Heart left ventricle (tissue), 16 donors: ENCODE results near the gene SAP130. TPM values are rescaled to one million over a fixed set of nuclear protein-coding genes. Genes with fewer than 3 reads are reported as not detected.
A peak's percentile ranks its signal among the peaks of the same experiment; 100 is the strongest.

Experiments
- ATAC-seq, 4 donors: fragments of 200-7000 bp; cut with Tn5 transposase; one replicate each; pipeline ENCODE4 v1.9.1; 2020 to 2022; ENCODE audit warnings: moderate library complexity in 4 of 4, mild to moderate bottlenecking in 3 of 4, moderate number of reproducible peaks in 1 of 4
- DNase-seq, 5 donors: peaks; one replicate each; pipeline ENCODE4 v3.0.0-alpha.2; 2020
- H3K27ac ChIP-seq, 12 donors: fragments of 200-600 bp; sonication (generic) in 4 of 12; one replicate each; pipeline versions ENCODE4 v1.5.0 to v1.8.0; 2016 to 2022; ENCODE audit warnings: mild to moderate bottlenecking in 2 of 12
- H3K27me3 ChIP-seq, 9 donors: fragments of 200-600 bp; sonication (generic) in 2 of 9; one replicate each; pipeline versions ENCODE4 v1.5.1 to v1.8.0; 2016 to 2022; ENCODE audit warnings: mild to moderate bottlenecking in 3 of 9
- H3K36me3 ChIP-seq, 9 donors: fragments of 200-600 bp; sonication (generic) in 2 of 9; one replicate each; pipeline versions ENCODE4 v1.5.0 to v1.8.0; 2018 to 2022; ENCODE audit warnings: mild to moderate bottlenecking in 2 of 9
- H3K4me1 ChIP-seq, 12 donors: fragments of 200-600 bp; sonication (generic) in 4 of 12; one replicate each; pipeline versions ENCODE4 v1.5.0 to v1.8.0; 2016 to 2022; ENCODE audit warnings: mild to moderate bottlenecking in 3 of 12
- H3K4me3 ChIP-seq, 12 donors: fragments of 200-600 bp; sonication (generic) in 4 of 12; one replicate each; pipeline versions ENCODE4 v1.5.0 to v1.8.0; 2017 to 2022; ENCODE audit warnings: mild to moderate bottlenecking in 9 of 12, moderate library complexity in 4 of 12
- H3K9me3 ChIP-seq, 12 donors: fragments of 200-600 bp; sonication (generic) in 4 of 12; one replicate each; pipeline versions ENCODE4 v1.5.0 to v1.8.0; 2016 to 2022; ENCODE audit warnings: mild to moderate bottlenecking in 1 of 12
- POLR2A ChIP-seq, 2 donors: fragments of 450-650 bp; IDR thresholded peaks; one replicate each; pipeline ENCODE4 v1.6.1; 2017; ENCODE audit warnings: antibody characterized with exemption in 2 of 2, mild to moderate bottlenecking in 2 of 2, moderate library complexity in 2 of 2
- WGBS, 4 donors: extraction: QIAGEN DNeasy Blood & Tissue Kit in 2 of 4; methylation state at CpG; one replicate each; pipeline versions ENCODE4 v1.1.5 to v1.1.7; 2013 to 2018; 5-methylcytosine and 5-hydroxymethylcytosine counted together
- intact Hi-C, 10 donors: fragments of 100-400 bp; cut with DNase I; formaldehyde crosslinking; loops; one replicate each; pipeline versions ENCODE4 v1.11.1 to v1.14.2; 2022
- polyA plus RNA-seq, 2 donors: library from polyadenylated mRNA; stranded (reverse); fragments of 200-250 nt; gene quantifications; one replicate each; pipeline ENCODE4 v1.2.3, GENCODE V29; 2013
- total RNA-seq, 9 donors: library from RNA; depleted of rRNA in 2 of 9; stranded (reverse); fragments of >200 nt in 2 of 9; fragmentation: NEBNext Ultra II Directional in 3 of 9; extraction: Animal tissue kit (Norgen Biotek cat#: 25700) in 3 of 9; gene quantifications; one replicate each; pipeline versions ENCODE4 v1.1.0 to v1.2.4, GENCODE V29; 2016 to 2023
- TF ChIP-seq, protein P1 (sequence below), 12 donors: fragments of 200-600 bp; sonication (generic) in 4 of 12; IDR thresholded peaks; one replicate each; pipeline versions ENCODE4 v1.5.0 to v1.8.0; 2018 to 2022; ENCODE audit warnings: antibody characterized with exemption in 12 of 12, mild to moderate bottlenecking in 5 of 12
- donor health status: ischemic (EF 13 %, LVEDD 7.1; RV severe dilation, severe dysfunction).
- donor health status: healthy with polysubstance abuse.
- donor health status: DM: no; HTN: yes; CAD: no.
- donor health status: DM: no; HTN: no; CAD: no.
- donor health status: ischemic (EF 25% LVEDD 6.9; RV normal size, moderate dysfunction).
- donor health status: ischemic (EF 25% LVEDD 5.7; RV mildly dilated, moderate dysfunction).
- donor health status: healthy.
- donor health status: DM: yes; HTN: yes; CAD: no.
- donor health status: ischemic (EF 35%, LVEDD 5.7; RV mildly dilated, moderate dysfunction).
- donor health status: nonischemic (EF 11% LVEDD 7.7; RV severe dilation, severe dysfunction).
- donor health status: DM: yes; HTN: yes; CAD: no.
- donor health status: PGD.
- donor health status: ischemic (EF 29% LVEDD 5.4; RV normal size, mild dysfunction).
- donor health status: nonischemic (EF 23%, LVEDD 6.1; RV moderate dilation, normal function).

The SAP130 gene
- total and polyA plus RNA-seq, 11 donors, result 4.6 to 20.3 (median 14.5) TPM

GRCh38 chr2:127984551-127984950 is 43.3 kb downstream of the SAP130 start:
- DNase-seq (no peak), ATAC-seq (peak; percentile 59 to 64 (median 60))
- intact Hi-C loops, result no loop called here
- H3K4me1 ChIP-seq, result peaks cover 0 to 27% (median 0%) of the 10 kb centered on the region in 12 donors
- WGBS, 4 donors, result 57 to 72% (median 62%) methylated on average over 3 of the region's 3 CpGs
- no peak overlapping the region for H3K4me3 ChIP-seq
- no peaks in the 10 kb centered on the region for H3K9me3 ChIP-seq
- no peaks in the 10 kb centered on the region for H3K27me3 ChIP-seq
- H3K27ac ChIP-seq, result no peak overlapping the region
- peaks cover 0 to 92% (median 84%) of the 10 kb centered on the region in 9 donors for H3K36me3 ChIP-seq
- TF ChIP-seq, protein P1, sequence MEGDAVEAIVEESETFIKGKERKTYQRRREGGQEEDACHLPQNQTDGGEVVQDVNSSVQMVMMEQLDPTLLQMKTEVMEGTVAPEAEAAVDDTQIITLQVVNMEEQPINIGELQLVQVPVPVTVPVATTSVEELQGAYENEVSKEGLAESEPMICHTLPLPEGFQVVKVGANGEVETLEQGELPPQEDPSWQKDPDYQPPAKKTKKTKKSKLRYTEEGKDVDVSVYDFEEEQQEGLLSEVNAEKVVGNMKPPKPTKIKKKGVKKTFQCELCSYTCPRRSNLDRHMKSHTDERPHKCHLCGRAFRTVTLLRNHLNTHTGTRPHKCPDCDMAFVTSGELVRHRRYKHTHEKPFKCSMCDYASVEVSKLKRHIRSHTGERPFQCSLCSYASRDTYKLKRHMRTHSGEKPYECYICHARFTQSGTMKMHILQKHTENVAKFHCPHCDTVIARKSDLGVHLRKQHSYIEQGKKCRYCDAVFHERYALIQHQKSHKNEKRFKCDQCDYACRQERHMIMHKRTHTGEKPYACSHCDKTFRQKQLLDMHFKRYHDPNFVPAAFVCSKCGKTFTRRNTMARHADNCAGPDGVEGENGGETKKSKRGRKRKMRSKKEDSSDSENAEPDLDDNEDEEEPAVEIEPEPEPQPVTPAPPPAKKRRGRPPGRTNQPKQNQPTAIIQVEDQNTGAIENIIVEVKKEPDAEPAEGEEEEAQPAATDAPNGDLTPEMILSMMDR (IDR thresholded peaks at IDR 0.05), result no peak
- no peak for TF ChIP-seq POLR2A (IDR thresholded peaks at IDR 0.05)

DNA sequence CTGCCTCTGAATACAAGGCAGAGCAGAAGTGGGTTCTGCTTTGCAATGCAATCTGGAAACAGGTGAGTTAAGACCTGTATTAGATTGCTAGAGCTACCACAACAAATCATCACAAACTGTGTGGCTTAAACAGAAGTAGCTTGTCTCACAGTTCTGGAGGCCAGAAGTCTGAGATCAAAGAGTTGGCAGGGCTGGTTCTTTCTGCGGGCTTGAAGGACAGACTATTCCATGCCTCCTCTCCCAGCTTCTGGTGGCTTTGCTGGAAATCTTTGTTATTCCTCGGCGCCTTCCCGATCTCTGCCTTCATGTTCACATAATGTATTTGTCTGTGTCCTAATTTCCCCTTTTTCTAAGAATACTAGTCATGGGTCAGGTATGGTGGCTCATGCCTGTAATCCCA is 58.4 kb downstream of the SAP130 start:
- 92 to 98% (median 94%) methylated on average over 4 of the region's 4 CpGs for WGBS, 4 donors
- no peak overlapping the region for H3K27ac ChIP-seq
- DNase-seq (no peak), ATAC-seq (no peak)
- peaks cover 0 to 86% (median 63%) of the 10 kb centered on the region in 9 donors for H3K36me3 ChIP-seq
- H3K27me3 ChIP-seq, result no peaks in the 10 kb centered on the region
- no peak for TF ChIP-seq POLR2A (IDR thresholded peaks at IDR 0.05)
- TF ChIP-seq, protein P1 (IDR thresholded peaks at IDR 0.05), result no peak
- no peak overlapping the region for H3K4me3 ChIP-seq
- no peaks in the 10 kb centered on the region for H3K9me3 ChIP-seq
- no peaks in the 10 kb centered on the region for H3K4me1 ChIP-seq
- intact Hi-C loops, result no loop called here

- DNase-seq (no peak), ATAC-seq (no peak)
- intact Hi-C loops, result no loop called here
- TF ChIP-seq, protein P1 (IDR thresholded peaks at IDR 0.05), result no peak
- no peak for TF ChIP-seq POLR2A (IDR thresholded peaks at IDR 0.05)
- Histone ChIP-seq H3K4me1 (no peaks in the 10 kb centered on the region), H3K4me3 (no peak overlapping the region), H3K9me3 (no peaks in the 10 kb centered on the region), H3K27ac (no peak overlapping the region), H3K27me3 (no peaks in the 10 kb centered on the region), H3K36me3 (peaks cover 0 to 83% (median 60%) of the 10 kb centered on the region in 9 donors)
- WGBS, 4 donors, result 80 to 90% (median 84%) methylated on average over 11 of the region's 11 CpGs
Observed at GRCh38 chr2:127968610-127969339, 59.1 kb downstream of the SAP130 start.

GRCh38 chr2:127961729-127962128 is 66.1 kb downstream of the SAP130 start:
- Histone ChIP-seq H3K4me3 (no peak overlapping the region), H3K4me1 (peaks cover 0 to 8% (median 0%) of the 10 kb centered on the region in 12 donors), H3K27me3 (no peaks in the 10 kb centered on the region), H3K36me3 (peaks cover 0 to 75% (median 46%) of the 10 kb centered on the region in 9 donors), H3K9me3 (no peaks in the 10 kb centered on the region), H3K27ac (no peak overlapping the region)
- DNase-seq, result peak in 3 of 5 donors; percentile 26 to 60 (median 34)
- ATAC-seq, result peak; percentile 90 to 96 (median 92)
- whole genome bisulfite sequencing, 4 donors, result 46 to 66% (median 61%) methylated on average over 5 of the region's 5 CpGs
- intact Hi-C loops, result no loop called here
- TF ChIP-seq, protein P1 (IDR thresholded peaks at IDR 0.05), result no peak
- TF ChIP-seq POLR2A (IDR thresholded peaks at IDR 0.05), result no peak
